Stimulated activated naive CD4-positive, alpha-beta T cell treated with Interleukin-2 at 50 U/mL for 16 hours (primary cell): ENCODE measurements around the gene RIC3.

Source experiments
- DNase-seq: peaks from one replicate; lab custom pipeline; 2025; lab: John Stamatoyannopoulos, UW

Gene RIC3

GRCh38 chr11:8168485-8169257 is at the start of gene RIC3:
TSS of gene RIC3 (minus strand) at chr11:8169025. CDS start at chr11:8168989, 36 bp downstream.
- DNase-seq: peak; percentile 22

DNA sequence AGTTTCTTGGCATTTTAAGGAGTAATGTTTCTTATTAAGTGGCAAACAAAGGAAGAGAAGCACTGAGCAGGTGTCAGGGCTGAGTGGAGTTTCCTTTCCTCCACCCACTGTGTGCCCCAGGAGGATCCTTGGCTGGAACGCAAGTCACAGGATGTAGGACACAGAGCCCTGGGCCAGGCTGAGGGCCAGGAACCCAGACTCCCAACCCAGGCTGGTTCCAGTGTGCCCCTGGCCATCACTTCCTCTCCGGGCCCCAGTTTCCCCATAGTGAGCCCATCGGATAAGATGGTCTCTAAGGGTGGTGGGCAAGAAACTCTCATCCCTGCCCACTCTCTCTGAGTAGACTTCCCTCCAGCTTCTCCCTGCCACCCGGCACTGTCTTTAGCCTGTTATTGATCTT is 49.6 kb upstream of the RIC3 start:
- DNase-seq: no peak

DNA sequence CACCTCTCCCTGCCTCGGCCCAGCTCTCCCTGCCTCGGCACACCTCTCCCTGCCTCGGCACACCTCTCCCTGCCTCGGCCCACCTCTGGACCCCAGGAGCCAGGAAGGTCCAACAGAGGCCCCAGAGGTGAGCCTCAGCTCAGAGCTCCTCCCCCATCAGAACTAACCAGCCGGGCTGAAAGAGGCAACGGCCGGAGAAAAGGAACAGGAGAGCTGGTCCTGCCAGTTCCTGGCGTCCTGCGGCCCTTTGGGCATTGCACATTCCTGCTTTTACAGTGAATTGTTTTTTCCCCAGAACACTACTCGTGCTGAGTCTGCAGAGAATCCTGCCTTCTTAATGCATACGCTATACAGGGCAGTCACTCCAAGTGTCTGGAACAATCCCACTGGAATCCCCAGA is 49.1 kb upstream of the RIC3 start:
- DNase-seq: no peak

- no peak for DNase-seq
These were observed 48.3 kb upstream of the RIC3 start for GRCh38 chr11:8217136-8217535.

DNA sequence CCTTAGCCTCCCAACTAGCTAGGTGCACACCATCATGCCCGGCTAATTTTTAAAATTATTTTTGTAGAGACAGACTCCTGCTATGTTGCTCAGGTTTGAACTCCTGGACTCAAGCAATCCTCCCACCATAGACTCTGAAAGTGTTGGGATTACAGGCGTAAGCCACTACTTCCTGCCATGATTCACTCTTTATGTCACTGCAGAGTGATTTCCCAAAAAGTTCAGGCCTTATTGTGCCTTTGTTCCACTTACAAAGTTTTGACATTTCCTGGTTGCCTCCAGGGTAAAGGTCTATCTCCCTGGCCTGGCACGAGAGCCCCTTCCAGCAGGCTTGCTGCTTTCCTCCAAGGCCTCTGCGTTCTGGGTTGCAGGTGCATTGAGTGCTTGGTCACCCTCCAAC is 44.6 kb upstream of the RIC3 start:
- DNase-seq: no peak

DNA sequence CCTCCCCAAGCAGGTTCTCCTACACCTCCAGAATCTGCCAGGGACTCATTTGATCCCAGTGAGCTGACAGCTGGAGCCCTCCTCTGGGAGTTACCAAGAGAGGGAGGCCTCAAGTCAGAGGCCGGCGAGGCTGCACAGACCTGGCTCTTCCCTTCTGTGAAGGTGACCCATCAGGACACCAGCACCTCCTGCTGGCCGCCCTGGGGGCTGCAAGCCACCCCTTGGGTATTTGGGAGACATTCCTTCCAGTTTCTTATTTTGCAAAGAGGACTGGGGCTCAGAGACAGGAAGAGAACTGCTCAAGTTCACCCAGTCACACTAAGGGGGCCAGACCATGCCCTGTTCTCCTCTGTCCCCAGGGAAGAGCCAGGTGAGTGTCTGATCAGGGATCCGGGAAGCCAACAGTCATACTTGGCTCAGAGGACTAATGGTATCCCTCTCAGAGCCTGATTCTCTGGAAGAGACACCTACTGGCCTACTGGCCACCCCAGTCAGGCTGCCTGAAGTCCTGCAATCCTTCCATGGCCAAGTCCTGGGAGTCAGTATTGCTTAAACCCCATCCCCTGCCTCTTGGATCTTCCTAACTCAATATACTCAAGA is 40.5 kb upstream of the RIC3 start:
- DNase-seq: no peak

DNA sequence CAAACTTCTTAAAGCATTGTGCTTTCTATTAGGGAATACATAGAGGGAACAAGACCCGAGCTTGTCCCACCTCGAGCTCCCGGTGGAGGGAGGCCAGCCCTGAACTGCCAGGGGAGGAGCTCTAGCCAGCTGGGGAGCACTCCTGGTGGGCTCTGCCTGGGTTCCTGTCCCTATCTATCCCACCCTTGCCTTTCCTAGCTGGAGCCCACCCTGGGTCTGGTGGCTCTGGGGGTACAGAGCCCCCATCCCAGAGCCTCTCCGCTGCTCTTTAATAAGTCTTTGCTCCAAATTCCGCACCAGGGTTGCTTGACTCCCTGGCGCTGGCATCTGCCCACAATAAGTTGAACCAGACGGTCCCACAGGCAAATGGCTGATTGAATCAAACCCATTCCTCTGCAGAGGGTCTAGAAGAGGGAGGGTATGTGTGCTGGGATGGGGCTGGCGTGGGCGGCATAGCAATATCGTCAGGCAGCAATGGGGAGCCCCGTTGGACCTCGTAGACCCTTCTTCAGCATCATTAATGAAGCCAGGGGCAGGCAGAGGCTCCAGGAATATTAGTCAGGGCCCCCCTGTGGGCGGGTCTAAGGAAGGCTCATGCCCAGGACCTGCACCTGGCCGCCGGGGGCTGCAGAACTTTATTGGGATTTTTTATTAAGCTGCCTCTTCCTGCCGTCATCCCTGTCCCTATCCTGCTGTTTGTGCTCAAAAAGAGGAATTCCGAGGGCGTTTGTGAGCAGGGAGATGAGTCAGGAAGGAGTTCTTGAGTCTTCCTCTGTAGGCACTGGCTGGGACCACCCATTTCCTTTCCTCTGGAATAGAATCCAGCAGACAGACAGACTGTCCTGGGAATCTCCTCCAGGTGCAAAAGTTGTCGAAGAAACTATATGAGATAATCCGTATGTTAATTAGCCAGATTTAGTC is 38.5 kb upstream of the RIC3 start:
- DNase-seq: no peak

GRCh38 chr11:8206251-8207079 is 37.6 kb upstream of the RIC3 start:
- no peak for DNase-seq

DNA sequence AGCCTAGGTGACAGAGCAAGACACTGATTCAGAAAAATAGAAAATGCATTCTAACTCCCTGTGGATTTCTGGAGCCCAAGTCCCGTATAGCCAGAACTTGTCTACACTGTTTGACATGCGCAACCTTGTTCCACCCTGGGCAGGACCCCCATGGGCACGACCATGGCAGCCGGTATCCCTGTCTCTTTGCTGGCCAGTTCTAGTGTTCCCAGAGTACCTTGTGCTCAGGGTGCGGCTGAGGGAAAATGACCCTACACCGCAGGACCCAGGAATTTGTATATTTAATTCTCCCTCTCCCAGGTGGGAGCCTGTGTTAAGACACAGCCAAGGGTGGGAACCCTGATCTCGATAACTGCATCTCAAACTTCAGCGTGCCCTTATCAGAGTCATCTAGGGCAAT is 36.7 kb upstream of the RIC3 start:
- DNase-seq: no peak

DNA sequence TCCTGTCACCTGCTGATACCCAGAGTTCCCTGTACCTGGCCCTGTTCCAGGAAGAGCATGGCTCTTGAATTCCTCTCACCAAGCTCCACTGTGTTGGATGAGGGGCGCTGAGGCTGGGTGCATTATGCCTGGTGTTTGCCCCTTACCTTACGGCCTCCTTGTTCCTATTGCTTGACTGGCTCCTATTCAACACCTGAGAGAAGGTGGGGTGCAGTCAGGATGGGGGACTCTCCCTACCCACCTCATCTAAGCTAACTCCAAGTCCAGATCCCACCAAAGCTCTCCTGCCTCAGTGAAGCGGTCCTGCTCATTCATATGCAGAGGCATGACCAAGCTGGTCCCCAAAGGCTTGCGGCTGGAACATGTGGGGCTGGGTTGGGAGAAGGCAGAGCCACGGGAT is 35.8 kb upstream of the RIC3 start:
- no peak for DNase-seq

DNA sequence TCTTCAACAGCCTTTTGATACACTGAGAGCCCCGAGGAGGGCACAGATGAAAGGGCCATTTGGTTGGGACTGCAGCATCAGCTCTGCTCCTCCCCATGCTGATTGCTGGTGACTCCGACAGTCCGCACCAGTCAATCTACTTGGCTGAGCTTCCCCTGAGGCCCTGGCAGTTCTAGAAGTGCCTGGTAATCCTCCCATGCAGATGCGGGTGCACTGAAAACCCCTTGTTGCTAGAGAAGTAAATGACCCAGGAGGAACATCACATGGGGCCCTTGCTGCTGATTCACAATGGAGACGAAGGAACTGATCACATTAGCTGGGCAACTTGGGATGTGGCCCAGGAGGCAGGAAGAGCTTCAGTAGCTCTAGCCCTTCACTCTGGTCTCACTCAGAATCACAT is 35.2 kb upstream of the RIC3 start:
- no peak for DNase-seq

GRCh38 chr11:8203414-8203715 is 34.5 kb upstream of the RIC3 start:
- DNase-seq: no peak

- no peak for DNase-seq
These were observed 33.9 kb upstream of the RIC3 start for GRCh38 chr11:8202516-8203413.

DNA sequence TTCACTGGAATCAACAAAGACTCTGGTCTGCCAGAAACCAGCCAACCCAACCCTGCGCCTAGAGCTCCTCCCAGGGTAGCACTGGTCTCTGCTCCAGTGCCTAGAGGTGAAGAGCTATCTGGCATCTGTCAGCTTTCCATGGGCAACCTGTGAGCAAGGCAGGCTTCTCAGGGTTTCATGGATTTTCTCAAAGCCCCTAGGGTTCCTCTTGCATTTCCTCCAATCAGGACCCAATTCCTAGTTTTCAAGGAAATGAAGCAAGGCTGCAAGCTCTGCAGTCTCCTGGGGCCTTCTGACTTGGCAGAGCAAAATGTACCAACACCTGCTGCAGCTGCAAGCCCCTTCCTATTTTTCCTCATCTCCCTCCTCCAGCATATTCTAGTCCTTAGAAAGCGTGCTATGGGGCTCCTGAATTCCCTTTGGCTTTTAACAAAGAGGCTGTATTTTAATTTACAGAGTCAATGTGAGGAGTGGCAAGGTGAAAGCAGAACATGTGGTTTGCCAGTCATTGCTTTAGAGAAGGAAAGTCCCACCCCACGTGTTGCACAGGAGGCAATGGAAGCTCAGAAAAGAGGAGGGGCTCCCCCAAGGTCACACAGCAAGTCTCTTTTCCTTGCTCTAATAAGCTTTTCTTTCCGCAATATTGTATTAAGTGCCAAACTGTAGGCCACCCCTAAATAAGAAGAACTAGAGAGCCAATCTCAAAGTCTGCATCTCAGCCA is 33.0 kb upstream of the RIC3 start:
- DNase-seq: no peak

DNA sequence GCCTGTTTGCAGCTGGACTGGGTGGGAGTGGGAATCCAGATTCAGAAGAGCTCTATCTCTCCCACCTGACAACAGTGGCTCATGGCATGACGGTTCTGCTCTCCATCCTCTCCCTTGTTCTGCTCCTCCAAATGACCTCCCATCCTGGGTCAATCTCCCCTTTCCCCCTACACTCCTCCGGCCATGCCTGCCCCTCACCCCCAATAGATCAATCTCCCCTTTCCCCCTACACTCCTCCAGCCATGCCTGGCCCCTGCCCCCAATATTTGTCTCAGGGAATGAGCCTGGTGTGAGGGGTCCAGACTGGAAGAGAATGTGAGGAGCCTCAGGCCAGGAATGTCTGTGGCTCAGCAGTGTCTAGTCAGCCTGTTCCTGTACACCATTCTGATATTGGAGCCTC is 30.9 kb upstream of the RIC3 start:
- no peak for DNase-seq

- no peak for DNase-seq
These were observed 27.9 kb upstream of the RIC3 start for GRCh38 chr11:8196749-8197148.

- DNase-seq: no peak
These were observed 26.1 kb upstream of the RIC3 start for GRCh38 chr11:8194956-8195355.

GRCh38 chr11:8192896-8193209 is 24.0 kb upstream of the RIC3 start:
- no peak for DNase-seq

DNA sequence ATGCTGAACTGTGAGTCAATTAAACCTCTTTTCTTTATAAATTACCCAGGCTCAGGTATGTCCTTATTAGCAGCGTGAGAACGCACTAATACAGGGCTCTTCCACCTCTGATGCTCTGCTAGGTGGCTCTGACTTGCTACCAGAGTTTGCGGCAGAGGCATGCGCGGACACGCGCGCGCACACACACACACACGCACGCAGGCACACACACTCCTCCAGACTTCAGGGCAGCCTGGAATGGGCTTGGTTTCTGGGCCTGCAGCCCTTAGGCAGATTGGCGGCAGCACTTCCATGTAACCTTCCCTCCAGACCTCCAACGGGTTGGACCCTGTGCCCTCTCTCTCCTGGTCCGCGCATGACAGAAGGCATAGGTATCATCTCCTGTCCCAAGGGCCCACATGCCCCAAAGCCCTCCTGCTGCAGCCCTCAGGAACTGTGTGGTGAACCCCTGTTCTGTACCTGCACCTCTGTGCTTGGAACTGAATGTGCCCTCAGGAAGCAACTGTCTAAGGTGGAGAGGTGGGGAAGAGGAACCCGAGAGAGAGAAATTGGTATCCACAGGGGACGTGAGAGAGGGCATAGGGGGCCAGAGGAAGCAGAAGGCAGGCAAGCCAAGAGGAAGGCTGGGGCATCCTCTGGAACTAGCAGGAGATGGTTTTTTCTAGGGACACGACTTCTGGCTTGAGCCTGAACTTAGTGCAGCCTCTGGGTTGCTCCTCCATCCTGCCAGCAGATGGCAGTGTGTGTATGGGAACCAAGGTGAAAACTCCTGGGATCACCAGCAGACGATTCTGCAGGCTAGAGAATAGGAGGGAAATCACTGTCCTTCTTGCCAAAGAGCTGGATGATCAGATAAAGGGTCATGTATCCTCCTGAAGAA is 23.4 kb upstream of the RIC3 start:
- DNase-seq: peak; percentile 2

- no peak for DNase-seq
These were observed 21.6 kb upstream of the RIC3 start for GRCh38 chr11:8190431-8190830.
